Measurements from ENCODE around the gene PIR.
A peak's percentile ranks its signal among the peaks of the same experiment; 100 is the strongest.

Gene PIR

GRCh38 chrX:15349046-15349445 is 144.1 kb downstream of the PIR start:
- no peak for DNase-seq (ENCODE audit: low read depth, low spot score)

GRCh38 chrX:15345976-15346375 is 147.2 kb downstream of the PIR start:
- no peak for DNase-seq (ENCODE audit: low read depth, low spot score)

- DNase-seq (ENCODE audit: low read depth, low spot score) = no peak
Observed at GRCh38 chrX:15344106-15344505, 149.0 kb downstream of the PIR start.

- no peak for DNase-seq (ENCODE audit: low read depth, low spot score)
Observed at GRCh38 chrX:15343075-15343476, 150.1 kb downstream of the PIR start.

GRCh38 chrX:15340867-15341266 is 152.3 kb downstream of the PIR start:
- DNase-seq (ENCODE audit: low read depth, low spot score) = no peak

- DNase-seq (ENCODE audit: low read depth, low spot score) = peak; percentile 10
Observed at GRCh38 chrX:15336023-15336413, 157.1 kb downstream of the PIR start.

- peak; percentile 85 for DNase-seq (ENCODE audit: low read depth, low spot score)
Observed at GRCh38 chrX:15335135-15336022, 157.8 kb downstream of the PIR start, which contains the start of gene PIGA. Gene PIGA (minus strand): TSS chrX:15335523. CDS start chrX:15331930, 3,593 bp downstream.

Data from activated CD4-positive, CD25-positive, alpha-beta regulatory T cell treated with anti-CD3 and anti-CD28 coated beads, Interleukin-2, amount 50 U/mL, for 16 hours (primary cell).